HG03060 (cell line): Measurements from ENCODE around the gene NXF3.
"Not testable (repeated sequence)": the region's sequence is repeated elsewhere in the genome, so short reads cannot be mapped to it uniquely, and the experiment has no call there.

Experiments
- ATAC-seq: cut with Tn5 transposase; IDR thresholded peaks from one replicate; pipeline ENCODE4 v1.9.1; 2021; ENCODE audit warnings: low read depth, moderate number of reproducible peaks; ENCODE audit not compliant: unreplicated experiment

The NXF3 gene

DNA sequence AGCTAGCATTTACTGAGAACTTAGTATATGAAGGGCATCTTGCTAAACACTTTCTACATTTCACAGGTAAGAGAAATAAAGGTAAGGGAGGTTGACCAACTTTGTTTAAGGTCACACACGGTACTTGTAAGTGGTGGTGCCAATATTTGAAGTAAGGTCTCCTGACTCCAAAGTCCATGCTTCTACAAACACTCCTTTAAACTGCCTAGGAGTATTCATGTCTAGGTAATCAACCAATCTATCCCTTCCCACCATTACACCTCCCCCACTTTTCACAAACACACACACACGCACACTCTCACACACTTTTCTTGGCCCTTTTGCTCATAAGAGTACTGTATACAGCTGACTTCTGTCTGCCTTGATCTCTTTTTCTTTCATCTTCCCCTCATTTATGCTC is 36.0 kb downstream of the NXF3 start:
- no peak for ATAC-seq

DNA sequence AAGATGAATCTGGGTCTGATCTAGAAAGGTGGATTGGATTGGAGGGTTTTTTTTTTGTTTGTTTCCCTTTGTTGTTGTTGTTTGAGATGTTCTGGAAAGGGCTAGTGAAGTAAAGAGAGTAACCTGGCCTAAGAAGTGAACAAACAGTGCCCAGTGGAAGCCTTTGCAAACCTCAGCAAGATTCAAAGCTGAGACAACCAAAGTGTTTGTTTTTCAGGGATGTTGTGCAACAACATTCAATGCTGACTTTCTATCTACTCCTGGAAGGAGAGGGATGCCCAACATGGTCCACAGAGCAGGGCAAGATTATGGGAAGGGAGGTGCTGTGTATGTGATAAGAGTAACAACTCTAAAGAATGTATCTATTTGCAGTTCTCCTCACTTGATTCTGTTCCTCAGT is 40.3 kb downstream of the NXF3 start:
- no peak for ATAC-seq

DNA sequence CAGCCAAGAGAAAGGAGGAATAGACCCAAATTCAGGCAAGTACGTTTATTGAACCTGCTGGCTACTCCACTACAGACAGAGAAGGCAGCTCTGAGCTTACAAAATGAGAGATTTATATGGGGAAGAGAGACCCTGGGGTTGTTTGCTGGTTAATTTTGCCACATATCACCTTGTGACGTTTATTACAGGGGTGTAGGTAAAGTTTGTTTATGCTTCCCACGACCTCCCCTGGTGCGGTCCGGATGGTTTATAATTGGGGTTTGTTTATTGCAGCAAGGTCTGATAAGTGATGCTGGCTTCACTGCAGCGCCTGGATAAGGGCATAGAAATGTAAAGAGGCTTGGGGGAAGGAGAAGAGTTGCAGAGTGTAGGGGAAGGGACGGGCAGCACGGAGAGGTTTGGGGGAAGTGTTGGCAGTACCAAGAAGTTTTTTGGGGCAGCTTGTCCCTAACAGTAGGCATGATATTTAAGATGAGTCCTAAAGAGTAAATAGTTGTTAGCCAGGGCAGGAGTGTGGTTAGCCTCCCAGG is 41.6 kb downstream of the NXF3 start:
- ATAC-seq: no peak

DNA sequence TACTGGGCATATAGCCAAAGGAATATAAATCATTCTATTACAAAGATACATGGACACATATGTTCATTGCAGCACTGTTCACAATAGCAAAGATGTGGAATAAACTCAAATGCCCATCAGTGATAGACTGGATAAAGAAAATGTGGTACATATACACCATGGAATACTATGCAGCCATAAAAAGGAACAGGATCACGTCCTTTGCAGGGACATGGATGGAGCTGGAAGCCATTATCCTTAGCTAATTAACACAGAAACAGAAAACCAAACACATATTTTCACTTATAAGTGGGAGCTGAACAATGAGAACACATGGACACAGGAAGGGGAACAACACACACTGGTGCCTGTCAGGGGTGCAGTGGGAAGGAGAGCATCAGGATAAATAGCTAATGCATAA is 59.6 kb downstream of the NXF3 start:
- not testable (repeated sequence) for ATAC-seq
